GM12891 (cell line): Measurements from ENCODE around the gene AAK1.

Source experiments
- POLR2A ChIP-seq: IDR thresholded peaks from 2 replicates; pipeline ENCODE4 v1.6.1; 2011; ENCODE audit warnings: low read depth, low read length, control low read depth
- POU2F2 ChIP-seq: IDR thresholded peaks from 2 replicates; pipeline ENCODE4 v1.6.1; 2011; ENCODE audit warnings: low read depth, mild to moderate bottlenecking, control low read depth, low read length, moderate library complexity
- TAF1 ChIP-seq: IDR thresholded peaks from 2 replicates; pipeline ENCODE4 v1.6.1; 2011; ENCODE audit warnings: low read depth, low read length, control low read depth

GRCh38 chr2:69469784-69470183 is 173.8 kb downstream of the AAK1 start:
- no peak for TF ChIP-seq POLR2A
- TF ChIP-seq TAF1: no peak
- no peak for TF ChIP-seq POU2F2
